Activated CD4-positive, CD25-positive, alpha-beta regulatory T cell (primary cell): Measurements from ENCODE around the gene RRAGB.
"Not testable (repeated sequence)": the region's sequence is repeated elsewhere in the genome, so short reads cannot be mapped to it uniquely, and the experiment has no call there.

Source experiments
- DNase-seq, 4 experiments: peaks; one replicate each; lab custom pipeline; 2025; lab: John Stamatoyannopoulos, UW

Gene RRAGB

GRCh38 chrX:55767100-55767499 lies 49.6 kb downstream of the RRAGB start:
- no peak for DNase-seq

- not testable (repeated sequence) for DNase-seq
Measured at GRCh38 chrX:55774419-55774818, 56.9 kb downstream of the RRAGB start.

- no peak for DNase-seq
Measured at GRCh38 chrX:55777596-55777995, 60.0 kb downstream of the RRAGB start.

- no peak for DNase-seq
Measured at GRCh38 chrX:55778322-55778721, 60.8 kb downstream of the RRAGB start.

- no peak for DNase-seq
Measured at GRCh38 chrX:55783723-55784122, 66.2 kb downstream of the RRAGB start.

GRCh38 chrX:55787063-55787462 lies 69.5 kb downstream of the RRAGB start:
- no peak for DNase-seq

- no peak for DNase-seq
Measured at GRCh38 chrX:55787727-55788126, 70.2 kb downstream of the RRAGB start.

- DNase-seq, result no peak
Measured at GRCh38 chrX:55794405-55794804, 76.9 kb downstream of the RRAGB start.

- DNase-seq, result no peak
Measured at GRCh38 chrX:55796496-55796895, 78.9 kb downstream of the RRAGB start.

- no peak for DNase-seq
Measured at GRCh38 chrX:55801811-55802210, 84.3 kb downstream of the RRAGB start.
